Loucy (cell line): Measurements from ENCODE around the gene STON2.

ENCODE experiments used
- H2AFZ ChIP-seq: fragments of 200-600 bp; sonication (generic); 2 replicates; pipeline ENCODE4 v1.6.0; 2016; ENCODE audit warnings: antibody characterized with exemption, mild to moderate bottlenecking, low read length, moderate library complexity
- H3F3A ChIP-seq: fragments of 200-600 bp; 2 replicates; pipeline ENCODE4 v1.6.0; 2016; ENCODE audit warnings: antibody characterized with exemption, low read depth, mild to moderate bottlenecking
- H3K27me3 ChIP-seq: fragments of 200-600 bp; sonication (generic); 2 replicates; pipeline ENCODE4 v1.6.1; 2014; ENCODE audit warnings: low read length, mild to moderate bottlenecking; ENCODE audit not compliant: insufficient read depth, poor library complexity, severe bottlenecking
- H3K36me3 ChIP-seq: fragments of 200-600 bp; sonication (generic); 2 replicates; pipeline ENCODE4 v1.6.1; 2016; ENCODE audit warnings: low read length; ENCODE audit not compliant: insufficient read depth
- H3K4me1 ChIP-seq: fragments of 200-600 bp; sonication (generic); 2 replicates; pipeline ENCODE4 v1.5.1; 2014; ENCODE audit warnings: low read length, mild to moderate bottlenecking; ENCODE audit not compliant: insufficient read depth, poor library complexity, severe bottlenecking
- H3K4me2 ChIP-seq: fragments of 200-600 bp; sonication (generic); 2 replicates; pipeline ENCODE4 v1.6.0; 2014; ENCODE audit warnings: antibody characterized with exemption, low read length, low read depth, mild to moderate bottlenecking; ENCODE audit not compliant: poor library complexity, severe bottlenecking
- H3K4me3 ChIP-seq: fragments of 200-600 bp; sonication (generic); 2 replicates; pipeline ENCODE4 v1.5.1; 2014; ENCODE audit warnings: low read length, mild to moderate bottlenecking, mixed read lengths; ENCODE audit not compliant: poor library complexity, severe bottlenecking
- H3K79me2 ChIP-seq: fragments of 200-600 bp; sonication (generic); 2 replicates; pipeline ENCODE4 v1.6.1; 2014; ENCODE audit warnings: low read length; ENCODE audit not compliant: insufficient read depth
- H3K9ac ChIP-seq: fragments of 200-600 bp; sonication (generic); 2 replicates; pipeline ENCODE4 v1.6.0; 2014; ENCODE audit warnings: mild to moderate bottlenecking, low read depth, low read length, moderate library complexity; ENCODE audit not compliant: poor library complexity, severe bottlenecking
- H3K9me2 ChIP-seq: fragments of 200-600 bp; sonication (generic); replicated peaks from 2 replicates; pipeline ENCODE4 v1.6.1; 2016; ENCODE audit warnings: low read depth, low read length, mixed read lengths
- H3K9me3 ChIP-seq: fragments of 200-600 bp; sonication (generic); 2 replicates; pipeline ENCODE4 v1.6.1; 2014; ENCODE audit warnings: mild to moderate bottlenecking, antibody characterized with exemption, low read length, low read depth; ENCODE audit not compliant: insufficient read depth
- H4K20me1 ChIP-seq: fragments of 200-600 bp; sonication (generic); 2 replicates; pipeline ENCODE4 v1.6.0; 2014; ENCODE audit warnings: antibody characterized with exemption, low read length, mild to moderate bottlenecking; ENCODE audit not compliant: insufficient read depth, poor library complexity, severe bottlenecking
- EZH2phosphoT487 ChIP-seq: fragments of 200-600 bp; IDR thresholded peaks from 2 replicates; pipeline ENCODE4 v1.6.1; 2018; ENCODE audit warnings: antibody characterized with exemption, mild to moderate bottlenecking, moderate library complexity, borderline replicate concordance
- TF ChIP-seq, protein P1 (sequence below): fragments of 200-600 bp; sonication (generic); conservative IDR thresholded peaks from 2 replicates; pipeline ENCODE4 v1.5.1; 2014; ENCODE audit warnings: mild to moderate bottlenecking, antibody characterized with exemption, low read length

Gene STON2

DNA sequence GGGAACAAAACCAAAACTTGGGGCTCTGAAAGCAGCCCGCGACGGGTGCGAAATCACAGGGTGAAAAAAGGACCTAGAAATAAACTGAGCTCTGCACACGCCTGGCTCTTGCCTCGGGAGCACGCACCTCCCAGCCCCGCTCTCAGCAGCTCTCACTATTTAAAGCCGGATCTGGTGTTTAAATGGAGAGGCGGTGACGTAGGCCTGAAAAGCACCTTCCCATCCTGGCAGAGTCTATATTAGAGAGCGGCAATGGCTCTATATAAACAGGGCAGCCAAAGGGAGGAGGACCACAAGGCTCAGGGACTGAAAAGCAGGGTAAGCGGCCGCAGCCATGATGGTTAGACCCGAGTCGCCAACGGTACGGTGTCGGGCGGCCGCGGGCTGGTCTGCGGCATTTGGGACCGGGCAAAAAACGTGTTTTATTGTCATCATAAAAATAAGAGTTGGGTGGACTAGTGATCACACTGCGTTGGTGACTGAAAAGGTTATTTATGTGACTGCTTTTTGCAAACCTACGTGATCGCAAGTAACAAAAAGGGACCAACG, 180.8 kb downstream of the STON2 start:
- peaks cover 59% of the 10 kb centered on the region for H3K79me2 ChIP-seq
- H4K20me1 ChIP-seq: peaks cover 29% of the 10 kb centered on the region
- peak overlapping the region; percentile 100 for H3K9ac ChIP-seq
- no peak overlapping the region for H2AFZ ChIP-seq
- peaks cover 9% of the 10 kb centered on the region for H3K27me3 ChIP-seq
- H3K9me3 ChIP-seq: no peaks in the 10 kb centered on the region
- peaks cover 9% of the 10 kb centered on the region for H3K36me3 ChIP-seq
- peak overlapping the region; percentile 92 for H3K4me3 ChIP-seq
- TF ChIP-seq EZH2phosphoT487: no peak
- TF ChIP-seq, protein P1, sequence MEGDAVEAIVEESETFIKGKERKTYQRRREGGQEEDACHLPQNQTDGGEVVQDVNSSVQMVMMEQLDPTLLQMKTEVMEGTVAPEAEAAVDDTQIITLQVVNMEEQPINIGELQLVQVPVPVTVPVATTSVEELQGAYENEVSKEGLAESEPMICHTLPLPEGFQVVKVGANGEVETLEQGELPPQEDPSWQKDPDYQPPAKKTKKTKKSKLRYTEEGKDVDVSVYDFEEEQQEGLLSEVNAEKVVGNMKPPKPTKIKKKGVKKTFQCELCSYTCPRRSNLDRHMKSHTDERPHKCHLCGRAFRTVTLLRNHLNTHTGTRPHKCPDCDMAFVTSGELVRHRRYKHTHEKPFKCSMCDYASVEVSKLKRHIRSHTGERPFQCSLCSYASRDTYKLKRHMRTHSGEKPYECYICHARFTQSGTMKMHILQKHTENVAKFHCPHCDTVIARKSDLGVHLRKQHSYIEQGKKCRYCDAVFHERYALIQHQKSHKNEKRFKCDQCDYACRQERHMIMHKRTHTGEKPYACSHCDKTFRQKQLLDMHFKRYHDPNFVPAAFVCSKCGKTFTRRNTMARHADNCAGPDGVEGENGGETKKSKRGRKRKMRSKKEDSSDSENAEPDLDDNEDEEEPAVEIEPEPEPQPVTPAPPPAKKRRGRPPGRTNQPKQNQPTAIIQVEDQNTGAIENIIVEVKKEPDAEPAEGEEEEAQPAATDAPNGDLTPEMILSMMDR: no peak
- no peaks in the 10 kb centered on the region for H3K9me2 ChIP-seq
- H3F3A ChIP-seq: peaks cover 10% of the 10 kb centered on the region
- peaks cover 46% of the 10 kb centered on the region for H3K4me1 ChIP-seq
- H3K4me2 ChIP-seq: peak overlapping the region; percentile 87

DNA sequence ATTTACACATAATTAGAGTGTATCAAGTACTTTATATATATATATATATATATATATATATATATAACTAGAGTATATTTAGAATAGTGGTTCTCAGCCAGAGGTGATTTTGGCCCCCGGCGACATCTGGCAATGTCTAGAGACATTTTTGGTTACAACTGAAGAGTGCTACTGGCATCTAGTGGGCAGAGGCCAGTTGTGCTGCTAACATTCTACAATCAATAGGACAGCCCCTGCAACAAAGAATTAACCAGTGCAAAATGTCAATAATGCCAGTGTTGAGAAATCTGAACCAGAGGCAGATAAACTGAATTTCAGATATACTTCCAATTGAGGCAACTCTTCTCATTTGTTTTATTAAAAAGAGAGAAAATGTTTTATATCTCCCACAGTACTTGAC, 188.3 kb downstream of the STON2 start:
- no peak overlapping the region for H3K4me3 ChIP-seq
- no peak for TF ChIP-seq EZH2phosphoT487
- TF ChIP-seq, protein P1: peak; percentile 66
- no peak overlapping the region for H2AFZ ChIP-seq
- H3F3A ChIP-seq: no peaks in the 10 kb centered on the region
- no peaks in the 10 kb centered on the region for H3K9me2 ChIP-seq
- peaks cover 91% of the 10 kb centered on the region for H3K79me2 ChIP-seq
- no peaks in the 10 kb centered on the region for H3K9me3 ChIP-seq
- H3K4me1 ChIP-seq: peaks cover 38% of the 10 kb centered on the region
- H3K4me2 ChIP-seq: peak overlapping the region; percentile 41
- H3K27me3 ChIP-seq: no peaks in the 10 kb centered on the region
- peaks cover 38% of the 10 kb centered on the region for H3K36me3 ChIP-seq
- peaks cover 15% of the 10 kb centered on the region for H4K20me1 ChIP-seq
- no peak overlapping the region for H3K9ac ChIP-seq
